Activated T-cell treated with anti-CD3 and anti-CD28 coated beads for 1 hour (primary cell): ENCODE results near the gene FAM228A.

Experiments
- DNase-seq: peaks from one replicate; pipeline ENCODE4 v3.0.0-alpha.2; 2020; ENCODE audit warnings: low read depth

FAM228A gene

DNA sequence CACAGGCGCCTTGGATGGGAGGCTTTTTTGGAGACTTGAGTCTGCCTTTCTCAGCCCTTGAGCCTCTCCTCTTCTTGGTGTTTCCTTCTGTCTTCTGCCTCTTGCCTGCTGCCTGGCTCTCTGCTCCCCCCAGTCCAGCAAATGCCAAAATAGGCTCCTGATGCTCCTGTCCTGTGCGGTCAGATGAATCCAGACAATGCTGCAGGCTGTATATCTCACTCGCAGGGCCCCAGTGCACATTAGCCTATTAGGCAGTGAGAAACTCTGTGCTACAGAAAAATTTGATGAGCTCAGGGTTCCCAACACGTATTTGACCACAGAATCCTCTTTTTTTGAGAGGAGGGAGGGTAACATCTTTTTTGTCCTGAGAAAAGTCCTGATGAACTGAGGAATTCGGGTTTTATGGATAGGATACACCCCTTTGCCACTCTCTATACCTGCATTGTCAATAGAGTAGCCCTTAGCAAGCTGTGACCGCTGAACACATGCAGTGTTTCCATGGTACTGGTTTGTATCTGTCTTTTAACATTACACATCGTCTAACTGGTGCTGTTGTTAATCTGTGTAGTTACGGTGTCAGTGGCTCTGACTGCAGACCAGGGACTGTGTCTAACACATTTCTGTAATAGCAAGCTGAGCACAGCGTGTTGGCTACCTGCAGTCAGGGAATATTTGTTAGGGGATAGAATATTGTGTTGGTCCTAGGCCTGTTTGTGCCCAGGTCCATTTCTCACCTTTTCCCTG lies 50.8 kb downstream of the FAM228A start:
- DNase-seq: no peak

DNA sequence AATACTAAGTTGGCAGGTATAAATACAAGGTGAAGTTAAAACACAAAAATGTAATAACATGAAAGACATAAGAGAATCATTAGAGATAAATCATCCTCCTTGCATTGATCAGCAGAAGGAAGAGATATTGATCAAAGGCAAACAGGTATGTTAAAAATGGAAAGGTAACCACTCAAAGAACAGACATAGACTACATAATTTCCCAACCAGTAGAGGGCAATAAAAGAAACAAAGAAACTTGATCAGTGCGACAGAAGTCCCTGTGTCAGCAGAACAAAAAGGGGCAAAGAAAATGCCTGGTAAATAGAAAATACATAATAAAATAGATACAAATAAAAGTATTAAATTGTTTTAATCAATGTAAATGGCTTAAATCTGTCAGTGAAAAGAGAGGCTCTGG lies 53.6 kb downstream of the FAM228A start:
- DNase-seq: no peak

DNA sequence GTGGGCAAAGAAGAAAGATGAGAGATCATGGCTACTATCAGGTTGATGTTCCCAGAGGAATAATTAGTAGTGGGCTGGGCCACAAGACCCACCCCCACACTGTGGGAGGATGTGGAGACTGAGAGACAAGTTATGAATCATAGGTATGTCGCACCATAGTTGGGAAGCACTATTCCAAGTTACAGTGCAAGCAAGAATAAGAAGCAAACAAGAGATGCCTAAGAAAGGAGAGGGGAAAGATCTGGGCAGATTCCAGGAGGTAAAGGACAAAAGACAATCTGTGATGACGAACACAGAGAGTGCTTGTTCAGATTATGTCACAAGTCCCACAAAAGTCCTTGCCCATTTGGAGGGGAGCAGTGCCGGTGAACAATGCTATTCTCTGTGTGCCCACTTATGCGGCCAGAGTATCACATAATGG lies 56.6 kb downstream of the FAM228A start:
- DNase-seq: no peak

DNA sequence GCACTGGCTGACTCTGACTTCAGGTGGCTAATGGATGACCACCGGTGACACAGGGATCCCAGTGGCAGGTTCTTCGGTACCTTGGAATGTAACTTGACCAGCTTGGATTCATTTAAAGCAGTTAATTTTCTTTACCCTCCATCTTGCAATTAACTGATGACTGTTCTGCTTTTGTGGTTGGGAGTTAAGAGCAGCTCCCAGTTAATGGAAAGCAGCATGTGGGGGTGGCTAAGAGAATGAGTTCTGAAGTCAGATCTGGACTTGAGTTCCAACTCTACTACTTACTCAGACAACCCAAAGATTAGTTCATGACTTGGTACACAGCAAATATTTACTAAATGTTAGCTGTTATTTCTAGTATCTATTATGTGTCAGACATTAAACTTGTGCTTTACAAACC lies 58.5 kb downstream of the FAM228A start:
- no peak for DNase-seq

DNA sequence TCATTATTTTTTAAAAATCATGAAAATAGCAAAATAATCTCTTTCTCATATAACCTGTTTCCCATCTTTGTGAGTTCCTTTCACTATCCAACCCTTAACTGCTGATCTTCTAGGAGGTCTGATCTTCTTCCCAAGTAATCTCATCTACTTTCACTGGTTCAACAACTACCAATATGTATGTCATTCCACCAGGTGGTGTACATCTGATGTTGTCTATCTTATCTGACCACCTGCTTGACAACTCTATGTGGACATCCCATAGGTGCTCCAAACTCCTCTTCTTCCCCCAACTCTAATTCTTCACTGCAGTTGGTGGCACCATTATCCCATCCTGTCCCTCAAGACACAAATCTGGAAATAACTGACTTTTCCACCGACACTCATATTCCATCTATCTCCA lies 62.5 kb downstream of the FAM228A start:
- no peak for DNase-seq

DNA sequence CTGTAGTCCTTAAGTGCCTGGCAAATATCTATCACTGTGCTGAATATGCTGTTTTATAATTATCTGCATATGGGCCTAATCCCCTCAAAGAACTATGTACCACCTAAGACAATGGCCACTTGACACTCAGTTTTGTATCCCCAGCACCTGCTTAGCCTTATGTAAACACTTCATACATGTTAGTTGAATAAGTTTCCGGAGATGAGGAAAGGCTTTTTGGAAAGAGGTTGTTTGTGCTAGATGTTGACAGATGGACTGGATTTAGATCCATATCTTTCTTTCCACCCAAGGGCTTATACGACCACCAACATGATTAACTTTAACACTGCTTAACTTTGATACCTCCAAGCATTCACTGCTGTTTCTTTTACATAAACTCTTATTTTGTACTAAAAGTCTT lies 63.3 kb downstream of the FAM228A start:
- DNase-seq: no peak

DNA sequence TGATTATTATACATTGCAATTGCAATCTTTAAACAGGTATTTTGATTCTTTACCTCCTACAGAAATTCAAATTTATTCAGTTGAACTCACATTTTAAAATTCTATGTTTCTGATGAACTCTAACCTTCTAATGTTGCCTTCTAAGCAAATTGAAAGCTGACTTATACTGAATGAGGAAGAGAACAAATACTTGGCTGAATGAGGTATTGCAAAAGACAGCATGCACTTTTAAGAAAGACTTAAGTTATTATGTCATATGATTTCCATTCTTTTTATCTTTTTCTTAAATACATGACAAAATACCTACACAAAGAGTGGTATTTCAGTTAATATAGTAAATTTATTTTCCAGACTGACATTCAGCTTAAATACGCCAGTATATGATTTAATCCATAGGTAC lies 64.7 kb downstream of the FAM228A start:
- DNase-seq: no peak
